DND-41 (cell line): Measurements from ENCODE around the gene HECW1.

ENCODE experiments used
- ATAC-seq: fragments of 200-7000 bp; cut with Tn5 transposase; 3 replicates; pipeline ENCODE4 v1.9.1; 2021; ENCODE audit warnings: low read depth; ENCODE audit not compliant: insufficient read depth
- DNase-seq: peaks from one replicate; pipeline ENCODE4 v3.0.0-alpha.2; 2020
- H2AFZ ChIP-seq: 2 replicates; pipeline ENCODE4 v1.6.0; 2012; ENCODE audit warnings: low read depth, low read length
- H3K27ac ChIP-seq: 2 replicates; pipeline ENCODE4 v1.5.1; 2012; ENCODE audit warnings: low read length, inconsistent platforms
- H3K27me3 ChIP-seq: fragments of 200-600 bp; sonication (generic); 2 replicates; pipeline ENCODE4 v1.6.0; 2012; ENCODE audit warnings: low read length, mild to moderate bottlenecking, inconsistent platforms; ENCODE audit not compliant: insufficient read depth, poor library complexity
- H3K36me3 ChIP-seq: 2 replicates; pipeline ENCODE4 v1.5.1; 2012; ENCODE audit warnings: low read length, inconsistent platforms; ENCODE audit not compliant: insufficient read depth
- H3K4me1 ChIP-seq: 2 replicates; pipeline ENCODE4 v1.5.1; 2012; ENCODE audit warnings: mild to moderate bottlenecking, low read length; ENCODE audit not compliant: insufficient read depth
- H3K4me2 ChIP-seq: 2 replicates; pipeline ENCODE4 v1.6.0; 2012; ENCODE audit warnings: mild to moderate bottlenecking, moderate library complexity, low read length, inconsistent platforms; ENCODE audit not compliant: insufficient read depth
- H3K4me3 ChIP-seq, 2 experiments: fragments of 200-600 bp in 1 of 2; shearing (Covaris generic) in 1 of 2; 2 replicates each; pipeline ENCODE4 v1.5.1; 2012 to 2016; ENCODE audit warnings: inconsistent platforms in 2 of 2, low read length in 2 of 2, mild to moderate bottlenecking in 2 of 2, low read depth in 1 of 2, moderate library complexity in 1 of 2
- H3K79me2 ChIP-seq: 2 replicates; pipeline ENCODE4 v1.6.0; 2012; ENCODE audit warnings: low read length, inconsistent platforms; ENCODE audit not compliant: insufficient read depth
- H3K9ac ChIP-seq: 2 replicates; pipeline ENCODE4 v1.6.0; 2012; ENCODE audit warnings: low read depth, mild to moderate bottlenecking, inconsistent platforms, low read length, moderate library complexity
- H3K9me3 ChIP-seq: 2 replicates; pipeline ENCODE4 v1.5.1; 2012; ENCODE audit warnings: low read length, moderate library complexity, mild to moderate bottlenecking, inconsistent platforms; ENCODE audit not compliant: insufficient read depth, severe bottlenecking
- H4K20me1 ChIP-seq: 2 replicates; pipeline ENCODE4 v1.6.0; 2012; ENCODE audit warnings: low read length; ENCODE audit not compliant: insufficient read depth
- EZH2 ChIP-seq: IDR thresholded peaks from 3 replicates; pipeline ENCODE4 v1.6.1; 2012; ENCODE audit warnings: borderline replicate concordance, low read depth, mild to moderate bottlenecking, moderate library complexity, low read length, inconsistent platforms; ENCODE audit not compliant: severe bottlenecking
- TF ChIP-seq, protein P1 (sequence below): IDR thresholded peaks from 2 replicates; pipeline ENCODE4 v1.5.1; 2012; ENCODE audit warnings: borderline replicate concordance, low read length, moderate library complexity, mild to moderate bottlenecking; ENCODE audit not compliant: poor library complexity, severe bottlenecking; ENCODE audit errors: extremely low read depth

The HECW1 gene

GRCh38 chr7:43559171-43559945, 446.9 kb downstream of the HECW1 start:
- no peaks in the 10 kb centered on the region for H3K36me3 ChIP-seq
- H3K9me3 ChIP-seq = no peaks in the 10 kb centered on the region
- no peaks in the 10 kb centered on the region for H3K79me2 ChIP-seq
- no peaks in the 10 kb centered on the region for H4K20me1 ChIP-seq
- no peak overlapping the region for H3K27ac ChIP-seq
- peaks cover 47% of the 10 kb centered on the region for H3K4me1 ChIP-seq
- H2AFZ ChIP-seq = no peak overlapping the region
- TF ChIP-seq, protein P1, sequence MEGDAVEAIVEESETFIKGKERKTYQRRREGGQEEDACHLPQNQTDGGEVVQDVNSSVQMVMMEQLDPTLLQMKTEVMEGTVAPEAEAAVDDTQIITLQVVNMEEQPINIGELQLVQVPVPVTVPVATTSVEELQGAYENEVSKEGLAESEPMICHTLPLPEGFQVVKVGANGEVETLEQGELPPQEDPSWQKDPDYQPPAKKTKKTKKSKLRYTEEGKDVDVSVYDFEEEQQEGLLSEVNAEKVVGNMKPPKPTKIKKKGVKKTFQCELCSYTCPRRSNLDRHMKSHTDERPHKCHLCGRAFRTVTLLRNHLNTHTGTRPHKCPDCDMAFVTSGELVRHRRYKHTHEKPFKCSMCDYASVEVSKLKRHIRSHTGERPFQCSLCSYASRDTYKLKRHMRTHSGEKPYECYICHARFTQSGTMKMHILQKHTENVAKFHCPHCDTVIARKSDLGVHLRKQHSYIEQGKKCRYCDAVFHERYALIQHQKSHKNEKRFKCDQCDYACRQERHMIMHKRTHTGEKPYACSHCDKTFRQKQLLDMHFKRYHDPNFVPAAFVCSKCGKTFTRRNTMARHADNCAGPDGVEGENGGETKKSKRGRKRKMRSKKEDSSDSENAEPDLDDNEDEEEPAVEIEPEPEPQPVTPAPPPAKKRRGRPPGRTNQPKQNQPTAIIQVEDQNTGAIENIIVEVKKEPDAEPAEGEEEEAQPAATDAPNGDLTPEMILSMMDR = no peak
- no peak for TF ChIP-seq EZH2
- no peak overlapping the region for H3K4me2 ChIP-seq
- H3K4me3 ChIP-seq = no peak overlapping the region
- H3K27me3 ChIP-seq = no peaks in the 10 kb centered on the region
- no peak overlapping the region for H3K9ac ChIP-seq
- DNase-seq (no peak), ATAC-seq (no peak)

DNA sequence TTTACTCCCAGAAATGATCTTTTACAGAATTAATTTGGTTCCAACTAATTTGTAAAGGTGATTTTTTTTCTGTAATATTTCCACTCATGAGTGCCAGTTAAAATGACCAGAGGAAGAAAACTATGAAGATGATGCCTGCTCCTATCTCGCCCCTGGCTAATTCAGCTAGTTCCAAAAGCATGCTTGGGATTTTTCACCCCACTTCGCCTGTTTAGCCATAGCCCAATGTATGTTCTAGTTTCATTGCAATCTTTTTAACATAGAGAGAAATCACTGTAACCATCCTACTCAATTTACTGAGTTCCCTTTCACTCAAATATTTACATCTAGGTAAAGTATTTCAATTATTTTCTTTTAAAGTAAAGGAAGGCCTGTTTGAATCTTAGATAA, 447.5 kb downstream of the HECW1 start:
- ATAC-seq (no peak), DNase-seq (no peak)
- no peak overlapping the region for H3K27ac ChIP-seq
- no peak overlapping the region for H3K4me2 ChIP-seq
- TF ChIP-seq, protein P1 = no peak
- TF ChIP-seq EZH2 = no peak
- H3K9me3 ChIP-seq = no peaks in the 10 kb centered on the region
- no peaks in the 10 kb centered on the region for H3K36me3 ChIP-seq
- H2AFZ ChIP-seq = no peak overlapping the region
- no peaks in the 10 kb centered on the region for H3K79me2 ChIP-seq
- peaks cover 41% of the 10 kb centered on the region for H3K4me1 ChIP-seq
- H3K27me3 ChIP-seq = no peaks in the 10 kb centered on the region
- H3K4me3 ChIP-seq = no peak overlapping the region
- H4K20me1 ChIP-seq = no peaks in the 10 kb centered on the region
- no peak overlapping the region for H3K9ac ChIP-seq

- Histone ChIP-seq H3K4me2 (no peak overlapping the region), H3K27ac (no peak overlapping the region), H3K4me1 (peaks cover 32% of the 10 kb centered on the region), H3K36me3 (no peaks in the 10 kb centered on the region), H2AFZ (no peak overlapping the region), H3K9me3 (no peaks in the 10 kb centered on the region), H3K9ac (no peak overlapping the region), H4K20me1 (no peaks in the 10 kb centered on the region), H3K79me2 (no peaks in the 10 kb centered on the region), H3K4me3 (no peak overlapping the region), H3K27me3 (no peaks in the 10 kb centered on the region)
- ATAC-seq (no peak; the same call in 2 of the 3 replicates), DNase-seq (no peak)
- TF ChIP-seq, protein P1 = no peak
- no peak for TF ChIP-seq EZH2
These were observed 448.4 kb downstream of the HECW1 start for GRCh38 chr7:43560742-43561330.
